GM21423 (cell line): ENCODE measurements around the gene ZMIZ2.
A peak's percentile ranks its signal among the peaks of the same experiment; 100 is the strongest.
"Not testable (repeated sequence)": the region's sequence is repeated elsewhere in the genome, so short reads cannot be mapped to it uniquely, and the experiment has no call there.

Experiments used
- ATAC-seq: cut with Tn5 transposase; IDR thresholded peaks from one replicate; pipeline ENCODE4 v1.9.1; 2021; ENCODE audit warnings: mild to moderate bottlenecking, moderate library complexity; ENCODE audit not compliant: unreplicated experiment

Gene ZMIZ2

DNA sequence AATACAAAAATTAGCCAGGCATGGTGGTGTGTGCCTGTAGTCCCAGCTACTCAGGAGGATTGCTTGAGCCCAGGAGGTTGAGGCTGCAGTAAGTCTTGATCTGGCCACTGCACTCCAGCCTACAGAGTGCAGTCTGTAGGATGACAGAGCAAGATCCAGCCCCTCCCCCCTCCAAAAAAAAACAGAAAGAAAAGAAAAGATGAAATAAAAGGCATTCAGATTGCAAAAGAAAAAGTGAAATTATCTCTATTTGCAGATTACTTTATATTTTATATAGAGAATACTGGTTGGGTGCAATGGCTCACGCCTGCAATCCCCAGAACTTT lies 20.7 kb upstream of the ZMIZ2 start:
- ATAC-seq, result no peak

GRCh38 chr7:44729949-44730590 lies 18.6 kb upstream of the ZMIZ2 start:
- no peak for ATAC-seq

DNA sequence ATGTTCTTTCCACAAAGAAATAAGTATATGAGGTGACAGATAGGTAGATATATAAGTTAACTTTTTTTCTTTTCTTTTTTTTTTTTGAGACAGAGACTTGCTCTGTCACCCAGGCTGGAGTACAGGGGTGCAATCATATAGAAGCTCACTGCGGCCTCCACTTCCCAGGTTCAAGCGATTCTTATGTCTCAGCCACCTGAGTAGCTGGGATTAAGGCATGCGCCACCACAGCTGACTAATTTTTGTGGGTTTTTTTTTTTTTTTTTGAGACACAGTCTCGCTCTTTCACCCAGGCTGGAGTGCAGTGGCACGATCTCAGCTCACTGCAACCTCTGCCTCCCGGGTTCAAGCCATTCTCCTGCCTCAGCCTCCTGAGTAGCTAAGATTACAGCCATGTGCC lies 15.7 kb upstream of the ZMIZ2 start:
- not testable (repeated sequence) for ATAC-seq

GRCh38 chr7:44733708-44734481 lies 14.8 kb upstream of the ZMIZ2 start:
- no peak for ATAC-seq

DNA sequence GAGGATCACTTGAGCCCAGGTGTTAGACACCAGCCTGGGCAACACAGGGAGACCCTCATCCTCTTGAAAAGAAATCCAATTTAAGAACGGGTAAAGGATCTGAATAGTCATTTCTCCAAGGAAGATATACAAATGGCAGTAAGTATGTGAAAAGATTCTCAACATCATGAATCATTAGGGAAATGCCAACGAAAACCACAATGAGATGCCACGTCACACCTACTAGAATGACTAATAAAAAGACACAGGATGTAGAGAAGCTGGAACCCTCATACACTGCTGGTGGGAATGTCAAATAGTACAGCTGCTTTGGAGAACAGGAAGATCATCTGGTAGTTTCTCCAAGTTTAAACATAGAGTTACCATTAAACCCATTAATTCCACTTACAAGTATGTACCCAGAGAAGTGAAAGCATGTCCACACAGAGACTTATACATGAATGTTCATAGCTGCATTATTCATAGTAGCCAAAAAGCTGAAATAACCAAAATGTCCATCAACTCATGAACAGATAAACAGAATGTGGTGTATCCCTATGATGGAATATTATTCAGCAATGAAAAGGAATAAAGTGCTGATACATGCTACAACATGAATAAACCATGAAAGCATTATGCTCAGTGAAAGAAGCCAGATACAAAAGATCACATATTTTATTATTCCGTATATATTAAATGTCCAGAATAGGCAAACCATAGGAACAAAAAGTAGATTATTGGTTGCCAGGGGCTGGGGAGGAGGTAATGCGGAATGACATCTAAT lies 13.1 kb upstream of the ZMIZ2 start:
- peak; percentile 59 for ATAC-seq

- no peak for ATAC-seq
Measured at GRCh38 chr7:44736896-44737295, 11.8 kb upstream of the ZMIZ2 start.

GRCh38 chr7:44738051-44738723 lies 10.5 kb upstream of the ZMIZ2 start:
- ATAC-seq, result no peak

DNA sequence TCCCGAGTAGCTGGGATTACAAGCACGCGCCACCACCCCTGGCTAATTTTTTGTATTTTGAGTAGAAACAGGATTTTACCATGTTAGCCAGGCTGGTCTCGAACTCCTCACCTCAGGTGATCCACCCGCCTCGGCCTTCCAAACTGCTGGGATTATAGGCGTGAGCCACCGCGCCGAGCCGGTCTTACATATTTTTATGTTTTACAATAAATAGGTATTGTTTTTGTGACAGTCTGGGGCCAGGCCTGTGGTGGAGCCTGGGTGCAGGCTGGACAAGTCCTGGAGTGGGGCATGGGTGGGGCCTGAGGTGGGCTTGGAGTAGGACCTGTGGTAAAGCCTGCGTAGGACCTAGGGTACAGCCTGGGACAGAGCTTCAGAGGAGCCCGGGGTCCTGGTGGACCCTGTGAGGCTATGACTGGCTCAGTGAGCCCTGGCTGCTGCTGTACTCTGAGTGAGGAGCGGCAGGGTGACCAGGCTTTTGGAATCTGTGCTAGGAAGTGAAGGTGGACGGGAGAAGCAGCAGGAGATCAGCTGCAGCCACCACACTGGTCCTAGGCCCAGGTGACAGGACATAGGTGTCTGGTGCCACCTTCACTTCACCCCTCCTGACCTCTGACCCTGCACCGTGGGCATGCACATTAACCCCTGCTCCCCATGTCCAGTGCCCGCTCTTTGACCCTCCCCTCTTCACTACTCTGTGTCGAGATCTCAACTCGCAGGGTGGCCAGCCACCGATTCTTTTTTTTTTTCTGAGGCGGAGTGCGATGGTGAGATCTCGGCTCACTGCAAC lies 9.6 kb upstream of the ZMIZ2 start:
- ATAC-seq, result no peak

GRCh38 chr7:44740055-44740454 lies 8.6 kb upstream of the ZMIZ2 start:
- ATAC-seq, result no peak

DNA sequence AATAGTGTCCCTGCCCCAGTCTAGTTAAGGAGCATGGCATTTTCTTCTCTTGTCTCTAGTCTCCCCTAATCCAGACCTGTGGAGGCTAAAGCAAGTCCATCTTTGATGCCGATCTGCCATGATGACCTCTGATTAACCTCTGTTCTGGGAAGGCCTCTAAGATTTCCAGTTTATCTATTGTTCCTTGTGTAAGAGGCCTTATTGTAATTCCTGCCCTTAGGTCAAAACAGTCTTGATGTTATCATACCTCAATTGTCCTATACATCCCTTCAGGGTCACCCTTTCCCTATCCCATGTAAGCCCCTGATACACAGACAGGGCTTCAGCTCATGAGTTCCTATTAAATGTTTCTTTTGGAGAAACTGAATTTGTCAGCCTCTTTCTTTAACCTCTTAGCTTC lies 4.9 kb upstream of the ZMIZ2 start:
- no peak for ATAC-seq

DNA sequence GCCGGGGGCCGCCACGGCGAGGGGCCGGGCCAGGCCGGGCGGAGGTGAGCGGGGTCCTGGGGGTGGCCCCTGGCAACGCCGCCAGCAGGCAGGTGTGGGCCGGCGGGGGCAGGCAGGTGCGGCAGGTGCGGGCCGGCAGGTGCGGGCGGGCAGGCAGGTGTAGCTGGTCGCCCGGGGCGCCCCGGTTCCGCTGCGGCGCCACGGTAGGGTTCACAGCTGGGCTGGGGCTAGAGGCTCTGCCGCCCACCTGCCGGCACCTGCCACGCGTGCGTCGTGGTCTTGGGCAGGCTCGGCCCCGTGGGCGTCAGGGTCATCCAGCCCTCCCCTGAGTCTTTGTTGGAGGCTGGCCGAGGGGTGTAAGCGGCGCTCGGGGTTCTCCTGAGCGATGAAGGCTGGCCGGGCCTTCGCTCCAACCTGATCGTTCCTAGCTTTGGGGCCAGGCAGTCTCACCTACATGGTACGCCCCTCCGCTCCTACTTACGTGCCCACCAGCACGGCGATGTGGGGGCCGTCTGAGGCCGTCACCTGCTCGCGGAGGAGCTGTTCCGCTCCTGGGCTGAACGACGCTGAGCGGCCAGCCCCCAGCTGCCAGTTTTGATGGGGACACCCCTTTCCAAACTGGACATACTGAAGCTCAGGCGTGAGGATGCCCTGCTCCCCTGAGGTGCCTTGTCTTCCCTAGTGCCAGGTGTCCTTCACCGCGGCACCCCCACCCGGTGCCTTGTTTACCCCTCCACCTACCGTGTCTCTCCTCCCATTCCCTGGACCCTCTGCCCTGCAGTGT lies 493 bp downstream of the ZMIZ2 start:
- peak; percentile 12 for ATAC-seq

- no peak for ATAC-seq
Measured at GRCh38 chr7:44749992-44750391, 1.3 kb downstream of the ZMIZ2 start.

- no peak for ATAC-seq
Measured at GRCh38 chr7:44750424-44750823, 1.8 kb downstream of the ZMIZ2 start.

- ATAC-seq, result peak; percentile 62
Measured at GRCh38 chr7:44750921-44751571, 2.4 kb downstream of the ZMIZ2 start.

- ATAC-seq, result no peak
Measured at GRCh38 chr7:44752822-44753221, 4.2 kb downstream of the ZMIZ2 start.

DNA sequence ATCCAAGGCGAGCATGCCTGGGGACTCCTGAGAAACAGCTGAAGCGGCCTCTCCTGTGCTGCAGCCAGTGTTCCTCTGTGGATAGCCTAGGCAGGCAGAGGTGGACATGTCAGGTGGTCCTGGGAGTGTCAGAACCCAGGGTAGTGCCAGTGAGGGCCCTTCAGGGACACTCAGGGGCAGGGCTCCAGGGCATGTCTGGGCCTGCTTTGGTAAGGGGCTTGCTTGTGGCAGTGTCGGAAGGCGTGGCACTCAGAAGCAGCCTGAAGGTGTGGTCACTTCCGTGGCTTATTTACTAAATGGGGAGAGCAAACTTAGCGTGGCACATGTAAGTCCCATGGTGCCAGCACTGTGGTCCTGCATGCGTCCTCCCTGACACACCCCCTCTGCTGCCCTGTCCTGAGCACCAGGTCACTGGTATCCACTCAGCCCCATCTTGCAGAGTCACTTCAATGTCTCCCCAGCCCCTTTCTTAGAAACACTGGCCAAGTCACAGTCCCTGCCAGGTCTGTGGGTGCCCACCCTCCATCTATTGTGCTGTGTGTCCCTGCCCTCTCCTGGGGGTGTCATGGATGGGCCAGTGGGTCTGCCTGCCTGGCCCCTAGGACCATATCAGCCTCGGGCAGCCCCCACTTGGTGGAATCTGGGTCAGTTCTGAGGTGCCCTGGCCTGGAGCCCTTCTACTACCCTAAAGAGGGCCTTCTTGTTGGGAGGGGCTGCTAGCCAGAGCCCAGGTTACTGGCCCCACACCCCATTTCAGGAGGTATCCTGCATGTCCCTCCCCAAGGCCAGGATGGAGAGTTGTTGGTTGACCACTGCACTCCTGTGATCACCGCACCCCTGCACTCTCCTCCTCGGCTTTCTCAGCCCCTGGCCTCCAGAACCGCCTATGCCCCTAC lies 6.4 kb downstream of the ZMIZ2 start:
- no peak for ATAC-seq

DNA sequence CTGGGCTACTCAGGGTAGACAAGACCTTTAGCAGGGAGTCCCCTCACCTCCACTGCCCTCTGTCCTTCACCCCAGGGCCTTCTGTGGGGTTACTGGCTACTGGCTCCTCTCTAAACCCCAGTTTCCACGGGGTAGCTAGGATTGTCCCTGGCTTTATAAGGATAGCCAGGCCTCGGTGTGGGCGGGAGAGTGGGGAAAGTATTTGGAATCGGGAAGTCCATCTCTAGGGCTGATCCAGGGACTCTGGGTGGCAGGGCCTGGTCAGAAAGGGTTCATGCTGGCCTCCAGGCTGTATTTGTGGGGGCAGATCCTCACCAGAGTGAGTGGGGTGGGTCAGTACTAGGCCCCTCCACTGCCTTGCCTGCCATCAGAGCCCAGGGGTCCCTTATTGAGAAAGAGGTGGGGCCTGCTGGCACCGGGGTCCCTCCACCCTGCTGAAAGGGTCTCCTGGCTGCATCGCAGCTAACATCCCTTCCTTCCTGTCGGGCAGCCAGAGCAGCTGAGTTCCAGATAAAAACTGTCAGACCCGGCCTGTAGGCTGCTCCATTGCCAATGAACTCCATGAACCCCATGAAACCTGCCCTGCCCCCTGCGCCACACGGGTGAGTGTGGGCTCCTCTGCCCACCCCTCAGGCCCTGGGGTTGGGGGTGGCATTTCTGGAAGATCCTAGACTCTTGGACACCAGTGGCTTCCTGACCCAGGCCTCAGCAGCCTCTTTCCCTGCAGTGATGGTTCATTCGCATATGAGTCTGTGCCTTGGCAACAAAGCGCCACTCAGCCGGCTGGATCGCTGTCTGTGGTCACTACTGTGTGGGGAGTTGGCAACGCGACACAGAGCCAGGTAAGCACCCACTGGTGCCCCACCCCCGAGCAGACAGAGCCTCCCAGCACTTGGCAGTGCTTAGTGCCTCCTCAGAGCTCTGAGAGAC lies 7.3 kb downstream of the ZMIZ2 start:
- no peak for ATAC-seq
